ENCODE measurements around the gene MYRF. TPM values are rescaled to one million over a fixed set of nuclear protein-coding genes. Genes with fewer than 3 reads are reported as not detected.

MYRF gene
- total RNA-seq, 2 experiments from 2014 or later = 0.31 to 0.49 TPM

DNA sequence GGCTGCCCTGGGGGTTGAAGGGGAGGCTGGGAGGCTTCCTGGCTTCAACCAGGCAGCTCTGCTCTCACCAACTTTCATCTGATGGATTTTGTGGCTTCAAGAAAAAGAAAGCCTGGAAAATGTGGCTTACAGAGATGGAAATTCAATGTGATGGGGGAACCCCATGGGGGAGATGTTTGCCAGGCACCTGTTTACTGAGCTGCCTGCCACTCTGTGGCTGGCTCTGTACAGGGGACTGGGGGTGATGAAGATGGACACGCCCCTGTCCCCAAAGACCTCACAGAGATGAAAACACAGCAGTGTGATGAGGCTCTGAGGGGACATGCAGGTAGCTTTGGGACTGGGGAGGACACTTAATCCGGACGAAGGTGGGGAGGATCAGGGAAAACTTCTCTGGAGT lies 29.9 kb downstream of the MYRF start:
- CTCF ChIA-PET = interaction anchor here (2.0 kb wide), 1 partner anchor 15 kb away, joined by 6 read pairs; no protein-coding TSS in a partner anchor
- H3K36me3 ChIP-seq (ENCODE audit: insufficient read depth, low read length) = peaks cover 34% of the 10 kb centered on the region
- POLR2A ChIA-PET = interaction anchor here (1.5 kb wide), 1 partner anchor 15 kb away, joined by 4 read pairs; no protein-coding TSS in a partner anchor
- no peaks in the 10 kb centered on the region for H3K9me3 ChIP-seq (ENCODE audit: control insufficient read depth in 1 of 2, insufficient read depth in 1 of 2, low read length in 2 of 2)
- H3K27me3 ChIP-seq (ENCODE audit: control insufficient read depth in 1 of 2, insufficient read depth in 2 of 2, low read length in 2 of 2) = no peaks in the 10 kb centered on the region
- no peak for ATAC-seq (ENCODE audit: poor library complexity)
- TF ChIP-seq, protein P1, sequence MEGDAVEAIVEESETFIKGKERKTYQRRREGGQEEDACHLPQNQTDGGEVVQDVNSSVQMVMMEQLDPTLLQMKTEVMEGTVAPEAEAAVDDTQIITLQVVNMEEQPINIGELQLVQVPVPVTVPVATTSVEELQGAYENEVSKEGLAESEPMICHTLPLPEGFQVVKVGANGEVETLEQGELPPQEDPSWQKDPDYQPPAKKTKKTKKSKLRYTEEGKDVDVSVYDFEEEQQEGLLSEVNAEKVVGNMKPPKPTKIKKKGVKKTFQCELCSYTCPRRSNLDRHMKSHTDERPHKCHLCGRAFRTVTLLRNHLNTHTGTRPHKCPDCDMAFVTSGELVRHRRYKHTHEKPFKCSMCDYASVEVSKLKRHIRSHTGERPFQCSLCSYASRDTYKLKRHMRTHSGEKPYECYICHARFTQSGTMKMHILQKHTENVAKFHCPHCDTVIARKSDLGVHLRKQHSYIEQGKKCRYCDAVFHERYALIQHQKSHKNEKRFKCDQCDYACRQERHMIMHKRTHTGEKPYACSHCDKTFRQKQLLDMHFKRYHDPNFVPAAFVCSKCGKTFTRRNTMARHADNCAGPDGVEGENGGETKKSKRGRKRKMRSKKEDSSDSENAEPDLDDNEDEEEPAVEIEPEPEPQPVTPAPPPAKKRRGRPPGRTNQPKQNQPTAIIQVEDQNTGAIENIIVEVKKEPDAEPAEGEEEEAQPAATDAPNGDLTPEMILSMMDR (IDR thresholded peaks at IDR 0.05) = no peak
- Mint-ChIP-seq H3K4me3 (no peak overlapping the region), H3K27ac (no peak overlapping the region), H3K27me3 (no peaks in the 10 kb centered on the region), H3K36me3 (ENCODE audit: low read depth) (peaks cover 29% of the 10 kb centered on the region), H3K9me3 (no peaks in the 10 kb centered on the region), H3K4me1 (ENCODE audit: low read depth) (no peaks in the 10 kb centered on the region)
- intact Hi-C loops (cut with DNase I, micrococcal nuclease) = loop anchor here in 1 of 2 experiments (5.0 kb wide), 1 partner anchor 840 kb away; no protein-coding TSS in a partner anchor
- no peak overlapping the region for H3K4me3 ChIP-seq (ENCODE audit: low read length)
- DNase-seq = no peak
- peaks cover 7% of the 10 kb centered on the region for H3K4me1 ChIP-seq (ENCODE audit: insufficient read depth, low read length)
- no peak overlapping the region for H3K27ac ChIP-seq (ENCODE audit: low read depth in 1 of 2, low read length in 2 of 2)

DNA sequence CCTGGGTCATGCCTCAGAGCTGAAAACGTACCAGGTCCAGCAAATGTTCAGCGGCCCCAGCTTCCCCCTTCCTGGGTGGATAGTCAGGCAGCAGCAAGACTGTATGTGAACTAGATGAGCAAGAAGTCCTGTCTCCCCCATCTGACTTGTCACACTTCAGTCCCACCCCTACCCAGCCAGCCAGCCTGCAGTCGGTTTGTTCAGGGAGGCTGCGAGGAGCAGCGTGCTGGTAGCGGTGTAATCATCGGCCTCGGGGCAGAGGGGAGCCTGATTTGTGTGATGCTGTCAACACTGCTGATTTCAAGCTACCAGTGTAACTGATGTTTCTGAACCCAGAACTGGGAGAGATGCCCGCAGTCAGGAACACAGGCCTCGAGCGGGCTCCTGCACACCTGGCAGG lies 30.4 kb downstream of the MYRF start:
- CTCF ChIA-PET = interaction anchor here (2.0 kb wide), 1 partner anchor 15 kb away, joined by 6 read pairs; no protein-coding TSS in a partner anchor
- H3K4me3 ChIP-seq (ENCODE audit: low read length) = no peak overlapping the region
- H3K27me3 ChIP-seq (ENCODE audit: control insufficient read depth in 1 of 2, insufficient read depth in 2 of 2, low read length in 2 of 2) = no peaks in the 10 kb centered on the region
- ATAC-seq (ENCODE audit: poor library complexity) = no peak
- Mint-ChIP-seq H3K27me3 (no peaks in the 10 kb centered on the region), H3K4me3 (no peak overlapping the region), H3K9me3 (no peaks in the 10 kb centered on the region), H3K27ac (no peak overlapping the region), H3K36me3 (ENCODE audit: low read depth) (peaks cover 32% of the 10 kb centered on the region), H3K4me1 (ENCODE audit: low read depth) (no peaks in the 10 kb centered on the region)
- TF ChIP-seq, protein P1 (IDR thresholded peaks at IDR 0.05) = no peak
- intact Hi-C loops (cut with DNase I, micrococcal nuclease) = loop anchor here in 1 of 2 experiments (5.0 kb wide), 1 partner anchor 841 kb away; no protein-coding TSS in a partner anchor
- H3K27ac ChIP-seq (ENCODE audit: low read depth in 1 of 2, low read length in 2 of 2) = no peak overlapping the region
- H3K4me1 ChIP-seq (ENCODE audit: insufficient read depth, low read length) = peaks cover 3% of the 10 kb centered on the region
- H3K9me3 ChIP-seq (ENCODE audit: control insufficient read depth in 1 of 2, insufficient read depth in 1 of 2, low read length in 2 of 2) = no peaks in the 10 kb centered on the region
- no peak for DNase-seq
- POLR2A ChIA-PET = interaction anchor here (1.5 kb wide), 1 partner anchor 14 kb away, joined by 4 read pairs; no protein-coding TSS in a partner anchor
- H3K36me3 ChIP-seq (ENCODE audit: insufficient read depth, low read length) = peaks cover 39% of the 10 kb centered on the region

DNA sequence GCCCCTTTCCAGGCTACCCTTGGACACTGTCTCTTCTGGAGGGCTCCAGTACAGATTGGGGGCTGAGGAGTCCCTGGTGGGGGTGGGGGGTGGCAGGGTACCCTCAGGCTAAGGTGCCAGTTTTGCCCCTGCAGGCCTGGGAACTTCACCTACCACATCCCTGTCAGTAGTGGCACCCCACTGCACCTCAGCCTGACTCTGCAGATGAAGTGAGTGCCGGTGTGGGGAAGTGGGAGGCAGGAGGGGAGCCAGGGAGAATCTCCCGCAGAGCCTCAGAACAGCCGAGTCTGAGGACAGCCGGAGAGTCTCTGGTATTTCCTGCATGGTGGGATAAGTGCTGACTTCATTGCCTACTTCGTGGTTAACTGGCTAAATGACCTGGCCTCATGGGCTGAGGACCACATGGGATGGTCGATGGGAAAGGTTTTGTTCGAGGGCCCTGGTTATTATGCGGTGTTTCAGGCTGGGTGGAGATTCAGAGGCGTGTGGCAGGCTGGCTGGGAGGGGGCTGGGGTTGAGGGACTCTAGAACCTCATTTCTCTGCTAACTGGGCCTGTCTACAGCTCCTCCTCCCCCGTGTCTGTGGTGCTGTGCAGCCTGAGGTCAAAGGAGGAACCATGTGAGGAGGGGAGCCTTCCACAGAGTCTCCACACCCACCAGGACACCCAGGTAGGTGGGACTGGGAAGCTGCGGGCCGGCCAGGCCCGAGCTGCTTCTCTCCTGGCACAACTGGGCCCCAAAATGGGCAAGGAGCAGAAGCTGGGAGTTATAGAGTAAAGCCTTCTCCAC lies 31.5 kb downstream of the MYRF start:
- POLR2A ChIA-PET = no interaction called here
- no peak overlapping the region for H3K27ac Mint-ChIP-seq
- CTCF ChIA-PET = no interaction called here

More for the DNA sequence above, 31.5 kb downstream of the MYRF start:
- Histone ChIP-seq H3K9me3 (ENCODE audit: control insufficient read depth in 1 of 2, insufficient read depth in 1 of 2, low read length in 2 of 2) (no peaks in the 10 kb centered on the region), H3K36me3 (ENCODE audit: insufficient read depth, low read length) (peaks cover 50% of the 10 kb centered on the region), H3K27ac (ENCODE audit: low read depth in 1 of 2, low read length in 2 of 2) (no peak overlapping the region), H3K4me3 (ENCODE audit: low read length) (no peak overlapping the region), H3K27me3 (ENCODE audit: control insufficient read depth in 1 of 2, insufficient read depth in 2 of 2, low read length in 2 of 2) (no peaks in the 10 kb centered on the region), H3K4me1 (ENCODE audit: insufficient read depth, low read length) (peaks cover 3% of the 10 kb centered on the region)
- Mint-ChIP-seq H3K27me3 (no peaks in the 10 kb centered on the region), H3K9me3 (no peaks in the 10 kb centered on the region), H3K4me3 (no peak overlapping the region), H3K36me3 (ENCODE audit: low read depth) (peaks cover 43% of the 10 kb centered on the region), H3K4me1 (ENCODE audit: low read depth) (no peaks in the 10 kb centered on the region)
- DNase-seq (no peak), ATAC-seq (ENCODE audit: poor library complexity) (no peak)
- TF ChIP-seq, protein P1 (IDR thresholded peaks at IDR 0.05) = no peak
- intact Hi-C loops (cut with DNase I, micrococcal nuclease) = loop anchor here in 1 of 2 experiments (5.0 kb wide), 1 partner anchor 842 kb away; no protein-coding TSS in a partner anchor

All from CD4-positive, alpha-beta T cell (primary cell).